ENCODE data around the gene XPO1. TPM values are rescaled to one million over a fixed set of nuclear protein-coding genes. Genes with fewer than 3 reads are reported as not detected.

The XPO1 gene
- total and polyA plus RNA-seq, 5 donors: 38.5 to 81.7 (median 54.2) TPM

DNA sequence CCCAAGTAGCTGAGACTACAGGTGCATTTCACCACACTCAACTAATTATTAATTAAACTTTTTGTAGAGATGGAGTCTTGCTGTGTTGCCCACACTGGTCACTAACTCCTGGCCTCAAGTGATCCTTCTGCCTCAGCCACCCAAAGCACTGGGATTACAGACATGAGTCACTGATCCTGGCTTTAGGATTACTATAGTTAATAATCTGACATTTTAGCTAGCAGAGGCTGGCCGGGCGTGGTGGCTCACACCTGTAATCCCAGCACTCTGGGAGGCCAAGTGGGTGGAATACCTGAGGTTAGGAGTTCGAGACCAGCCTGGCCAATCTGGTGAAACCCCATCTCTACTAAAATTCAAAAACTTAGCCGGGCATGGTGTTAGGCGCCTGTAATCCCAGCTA, 106.8 kb downstream of the XPO1 start:
- WGBS: 97% methylated on average over 5 of the region's 5 CpGs
- intact Hi-C loops (cut with DNase I): no loop called here
- no peaks in the 10 kb centered on the region for H3K27me3 ChIP-seq (ENCODE audit: control insufficient read depth, insufficient read depth)
- ATAC-seq: no peak
- no peak overlapping the region for H3K4me3 ChIP-seq (ENCODE audit: low read length)
- H3K27ac ChIP-seq (ENCODE audit: low read length): no peak overlapping the region
- peaks cover 13% of the 10 kb centered on the region for H3K4me1 ChIP-seq (ENCODE audit: control insufficient read depth, insufficient read depth, low read length)
- H3K9me3 ChIP-seq (ENCODE audit: control insufficient read depth, low read length): no peaks in the 10 kb centered on the region
- no peak for DNase-seq

Other genes with a start within 250 kb of the XPO1 start
- gene USP34, start 67.3 kb downstream of the XPO1 start, total RNA-seq: 10 to 100 TPM; 58.8 to 78.0 (median 63.9) TPM
- gene USP34, start 67.3 kb downstream of the XPO1 start, polyA plus RNA-seq: 37.3 TPM